Ectodermal cell (in vitro differentiated cells): ENCODE data around the gene SSC5D.

Experiments
- H3K27ac ChIP-seq: 2 replicates; pipeline ENCODE4 v1.7.0; 2013; ENCODE audit warnings: mild to moderate bottlenecking, low read depth, low read length; ENCODE audit not compliant: insufficient read depth, poor library complexity, severe bottlenecking
- H3K27me3 ChIP-seq: 2 replicates; pipeline ENCODE4 v1.7.0; 2013; ENCODE audit warnings: mild to moderate bottlenecking, low read length; ENCODE audit not compliant: insufficient read depth, control insufficient read depth, poor library complexity, severe bottlenecking
- H3K36me3 ChIP-seq: one replicate; pipeline ENCODE4 v1.7.0; 2013; ENCODE audit warnings: low read length; ENCODE audit not compliant: control insufficient read depth, insufficient read depth
- H3K4me1 ChIP-seq: one replicate; pipeline ENCODE4 v1.7.0; 2013; ENCODE audit warnings: low read length; ENCODE audit not compliant: control insufficient read depth, insufficient read depth
- H3K4me3 ChIP-seq: 2 replicates; pipeline ENCODE4 v1.7.0; 2013; ENCODE audit warnings: low read depth, low read length, control low read depth; ENCODE audit not compliant: insufficient read depth
- H3K9me3 ChIP-seq: 2 replicates; pipeline ENCODE4 v1.7.0; 2013; ENCODE audit warnings: mild to moderate bottlenecking, low read length, moderate library complexity; ENCODE audit not compliant: control insufficient read depth
- WGBS, 2 experiments: methylation state at CpG; one replicate each; pipeline ENCODE4 v1.1.7; 2013; ENCODE audit warnings: missing lambda C conversion rate in 2 of 2; 5-methylcytosine and 5-hydroxymethylcytosine counted together

Gene SSC5D

GRCh38 chr19:55539090-55539984 lies 51.1 kb downstream of the SSC5D start:
- WGBS, 2 experiments: 93 to 94% methylated on average over 33 of the region's 33 CpGs
- H3K4me1 ChIP-seq: peaks cover 7% of the 10 kb centered on the region
- H3K27ac ChIP-seq: no peak overlapping the region

DNA sequence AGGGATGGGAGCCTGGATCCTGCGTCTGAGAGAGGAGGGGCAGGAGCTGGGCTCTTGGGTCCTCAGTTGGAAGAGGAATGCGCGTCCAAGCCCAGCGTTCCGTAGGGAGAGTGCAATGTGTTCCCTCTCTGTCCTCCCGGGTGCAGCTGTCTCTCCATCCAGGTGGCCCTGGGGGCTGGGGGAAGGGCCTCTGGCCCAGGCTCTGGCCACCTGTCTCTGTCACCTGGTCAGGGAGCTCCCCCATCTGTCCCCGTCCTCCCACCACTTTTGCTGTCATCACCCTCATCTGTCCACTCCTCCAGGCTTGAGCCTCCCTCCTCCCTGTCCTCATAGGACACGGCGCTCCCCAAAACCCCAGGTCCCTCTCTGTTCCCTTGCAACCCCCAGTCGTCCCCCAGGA lies 52.4 kb downstream of the SSC5D start:
- Histone ChIP-seq H3K9me3 (no peaks in the 10 kb centered on the region), H3K4me3 (no peak overlapping the region), H3K27me3 (no peaks in the 10 kb centered on the region), H3K4me1 (peaks cover 14% of the 10 kb centered on the region), H3K36me3 (no peaks in the 10 kb centered on the region), H3K27ac (no peak overlapping the region)
- 75 to 78% methylated on average over 10 of the region's 10 CpGs for WGBS, 2 experiments

More at GRCh38 chr19:55539090-55539984, 51.1 kb downstream of the SSC5D start:
- H3K36me3 ChIP-seq: no peaks in the 10 kb centered on the region
- H3K9me3 ChIP-seq: no peaks in the 10 kb centered on the region
- H3K4me3 ChIP-seq: no peak overlapping the region
- H3K27me3 ChIP-seq: no peaks in the 10 kb centered on the region

GRCh38 chr19:55541091-55541490 lies 52.9 kb downstream of the SSC5D start:
- H3K4me1 ChIP-seq: peaks cover 15% of the 10 kb centered on the region
- no peaks in the 10 kb centered on the region for H3K9me3 ChIP-seq
- WGBS, 2 experiments: 91 to 92% methylated on average over 19 of the region's 19 CpGs
- no peaks in the 10 kb centered on the region for H3K27me3 ChIP-seq
- no peak overlapping the region for H3K4me3 ChIP-seq
- no peak overlapping the region for H3K27ac ChIP-seq
- H3K36me3 ChIP-seq: no peaks in the 10 kb centered on the region

DNA sequence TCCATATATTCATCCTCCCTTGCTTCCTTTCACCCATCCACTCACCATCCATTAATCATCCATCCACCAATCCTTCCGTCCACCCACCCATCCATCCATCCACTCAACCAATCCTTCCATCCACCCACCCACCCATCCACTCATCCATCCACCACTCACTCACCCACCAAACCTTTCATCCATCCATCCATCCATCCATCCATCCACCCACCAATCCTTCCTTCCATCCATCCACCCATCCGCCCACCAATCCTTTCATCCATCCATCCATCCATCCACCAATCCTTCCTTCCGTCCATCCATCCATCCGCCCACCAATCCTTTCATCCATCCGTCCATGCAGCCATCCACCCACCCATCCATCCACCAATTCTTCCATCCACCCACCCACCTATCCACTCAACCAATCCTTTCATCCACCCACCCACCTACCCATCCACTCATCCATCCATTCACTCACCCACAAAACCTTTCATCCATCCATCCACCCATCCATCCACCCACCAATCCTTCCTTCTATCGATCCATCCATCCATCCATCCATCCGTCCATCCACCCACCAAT lies 54.1 kb downstream of the SSC5D start:
- no peak overlapping the region for H3K27ac ChIP-seq
- H3K9me3 ChIP-seq: no peaks in the 10 kb centered on the region
- peaks cover 27% of the 10 kb centered on the region for H3K4me1 ChIP-seq
- no peaks in the 10 kb centered on the region for H3K36me3 ChIP-seq
- 91 to 92% methylated on average over 7 of the region's 7 CpGs for WGBS, 2 experiments
- H3K4me3 ChIP-seq: no peak overlapping the region
- no peaks in the 10 kb centered on the region for H3K27me3 ChIP-seq

- no peaks in the 10 kb centered on the region for H3K9me3 ChIP-seq
- no peaks in the 10 kb centered on the region for H3K27me3 ChIP-seq
- WGBS, 2 experiments: 85 to 87% methylated on average over 5 of the region's 5 CpGs
- H3K4me3 ChIP-seq: no peak overlapping the region
- peaks cover 31% of the 10 kb centered on the region for H3K4me1 ChIP-seq
- no peak overlapping the region for H3K27ac ChIP-seq
- no peaks in the 10 kb centered on the region for H3K36me3 ChIP-seq
Observed at GRCh38 chr19:55543567-55543966, 55.3 kb downstream of the SSC5D start.

DNA sequence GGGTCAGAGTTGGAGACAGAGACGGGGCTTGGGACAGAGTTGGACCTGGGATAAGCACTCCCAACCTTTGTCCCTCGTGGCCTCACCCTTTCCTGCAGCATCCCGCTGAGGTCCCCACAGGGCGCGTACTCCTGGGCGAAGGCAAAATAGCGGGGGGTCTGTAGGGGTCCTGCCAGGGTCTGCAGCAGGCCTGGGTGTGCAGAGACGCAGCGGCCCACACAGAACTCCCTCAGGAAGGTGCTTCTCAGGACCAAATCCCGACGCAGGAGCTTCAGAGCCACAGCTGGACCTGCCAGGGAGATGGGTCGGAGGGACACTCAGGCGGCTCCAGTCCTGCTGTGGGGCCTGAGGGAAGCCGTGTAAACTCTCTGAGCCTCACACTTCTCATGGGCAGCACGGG lies 55.8 kb downstream of the SSC5D start:
- H3K27me3 ChIP-seq: no peaks in the 10 kb centered on the region
- peaks cover 31% of the 10 kb centered on the region for H3K4me1 ChIP-seq
- H3K27ac ChIP-seq: no peak overlapping the region
- H3K4me3 ChIP-seq: no peak overlapping the region
- 90 to 91% methylated on average over 15 of the region's 15 CpGs for WGBS, 2 experiments
- H3K9me3 ChIP-seq: no peaks in the 10 kb centered on the region
- H3K36me3 ChIP-seq: no peaks in the 10 kb centered on the region

- Histone ChIP-seq H3K9me3 (no peaks in the 10 kb centered on the region), H3K27me3 (no peaks in the 10 kb centered on the region), H3K4me1 (peaks cover 35% of the 10 kb centered on the region), H3K27ac (no peak overlapping the region), H3K36me3 (no peaks in the 10 kb centered on the region), H3K4me3 (no peak overlapping the region)
- WGBS, 2 experiments: 82 to 85% methylated on average over 23 of the region's 23 CpGs
Observed at GRCh38 chr19:55544776-55545439, 56.7 kb downstream of the SSC5D start.

GRCh38 chr19:55545443-55545842 lies 57.2 kb downstream of the SSC5D start, which contains the start of gene SBK3:
Gene SBK3 (minus strand): TSS chr19:55545543. CDS start chr19:55545543, 0 bp downstream.
- WGBS, 2 experiments: 90 to 91% methylated on average over 10 of the region's 10 CpGs
- no peak within 1 kb of the TSS for H3K4me3 ChIP-seq
- H3K9me3 ChIP-seq: no peaks in the 10 kb centered on the region
- no peaks in the 10 kb centered on the region for H3K27me3 ChIP-seq
- H3K27ac ChIP-seq: no peak within 1 kb of the TSS
- no peaks in the 10 kb centered on the region for H3K36me3 ChIP-seq
- peaks cover 38% of the 10 kb centered on the region for H3K4me1 ChIP-seq

GRCh38 chr19:55546011-55546410 lies 57.8 kb downstream of the SSC5D start:
- H3K9me3 ChIP-seq: no peaks in the 10 kb centered on the region
- peaks cover 38% of the 10 kb centered on the region for H3K4me1 ChIP-seq
- no peaks in the 10 kb centered on the region for H3K36me3 ChIP-seq
- 65% methylated on average over 10 to 11 of the region's 11 CpGs for WGBS, 2 experiments
- no peaks in the 10 kb centered on the region for H3K27me3 ChIP-seq
- H3K27ac ChIP-seq: no peak overlapping the region
- H3K4me3 ChIP-seq: no peak overlapping the region
